Endodermal cell (in vitro differentiated cells): ENCODE data around the gene FOXN4. TPM values are rescaled to one million over a fixed set of nuclear protein-coding genes. Genes with fewer than 3 reads are reported as not detected.

Experiments
- DNase-seq: peaks from one replicate; pipeline ENCODE4 v3.0.0-alpha.2; 2017
- H3K27ac ChIP-seq: 2 replicates; pipeline ENCODE4 v1.5.1; 2013; ENCODE audit warnings: mild to moderate bottlenecking, low read depth, low read length, moderate library complexity
- H3K27me3 ChIP-seq: 2 replicates; pipeline ENCODE4 v1.6.1; 2013; ENCODE audit warnings: mild to moderate bottlenecking, low read length, moderate library complexity; ENCODE audit not compliant: insufficient read depth, control insufficient read depth, poor library complexity, severe bottlenecking
- H3K36me3 ChIP-seq: 2 replicates; pipeline ENCODE4 v1.7.0; 2013; ENCODE audit warnings: mild to moderate bottlenecking, low read length, moderate library complexity; ENCODE audit not compliant: control insufficient read depth, insufficient read depth
- H3K4me1 ChIP-seq: one replicate; pipeline ENCODE4 v1.7.0; 2013; ENCODE audit warnings: low read length; ENCODE audit not compliant: control insufficient read depth, insufficient read depth
- H3K4me3 ChIP-seq: 2 replicates; pipeline ENCODE4 v1.5.1; 2013; ENCODE audit warnings: mild to moderate bottlenecking, low read length, moderate library complexity
- H3K9ac ChIP-seq: 2 replicates; pipeline ENCODE4 v1.6.1; 2013; ENCODE audit warnings: mild to moderate bottlenecking, low read length, moderate library complexity; ENCODE audit not compliant: poor library complexity, severe bottlenecking; ENCODE audit errors: extremely low read depth
- H3K9me3 ChIP-seq: 2 replicates; pipeline ENCODE4 v1.6.1; 2013; ENCODE audit warnings: mild to moderate bottlenecking, low read length, moderate library complexity; ENCODE audit not compliant: control insufficient read depth
- H3K27ac Mint-ChIP-seq: 2 replicates; pipeline ENCODE4 v1.8.0; 2020; ENCODE audit warnings: mixed read lengths
- H3K27me3 Mint-ChIP-seq: 2 replicates; pipeline ENCODE4 v1.8.0; 2021; ENCODE audit warnings: mild to moderate bottlenecking, mixed read lengths; ENCODE audit not compliant: insufficient read depth
- H3K36me3 Mint-ChIP-seq: 2 replicates; pipeline ENCODE4 v1.8.0; 2020; ENCODE audit warnings: low read depth, mixed read lengths
- H3K4me1 Mint-ChIP-seq: 2 replicates; pipeline ENCODE4 v1.8.0; 2020; ENCODE audit warnings: mixed read lengths
- H3K4me3 Mint-ChIP-seq: 2 replicates; pipeline ENCODE4 v1.8.0; 2020; ENCODE audit warnings: mild to moderate bottlenecking, moderate library complexity, mixed read lengths
- H3K9me3 Mint-ChIP-seq: 2 replicates; pipeline ENCODE4 v1.8.0; 2020; ENCODE audit warnings: mild to moderate bottlenecking, mixed read lengths
- CTCF ChIP-seq: fragments of 200-600 bp; sonication (generic); conservative IDR thresholded peaks from 2 replicates; pipeline ENCODE4 v1.5.0; 2021; ENCODE audit warnings: antibody characterized with exemption, mild to moderate bottlenecking
- WGBS, 2 experiments: methylation state at CpG; one replicate each; pipeline versions ENCODE4 v1.1.5 to v1.1.7; 2013; ENCODE audit warnings: missing lambda C conversion rate in 2 of 2, mixed read lengths in 1 of 2; ENCODE audit not compliant: insufficient coverage in 1 of 2, insufficient read length in 1 of 2; 5-methylcytosine and 5-hydroxymethylcytosine counted together
- total RNA-seq, 2 donors: library from RNA; stranded (reverse); fragmentation: NEBNext Ultra II Directional in 1 of 2; extraction: Animal tissue kit (Norgen Biotek cat#: 25700) in 1 of 2; gene quantifications; 2 replicates in 1 of 2; 3 replicates in 1 of 2; pipeline ENCODE4 v1.2.1, GENCODE V29; 2021

The FOXN4 gene
- total RNA-seq, 2 donors from 2014 or later, result 0.20 to 0.55 TPM

GRCh38 chr12:109336593-109336992 is 27.5 kb upstream of the FOXN4 start:
- H3K27me3 Mint-ChIP-seq, result peaks cover 3% of the 10 kb centered on the region
- Histone ChIP-seq H3K36me3 (no peaks in the 10 kb centered on the region), H3K4me1 (no peaks in the 10 kb centered on the region), H3K27me3 (no peaks in the 10 kb centered on the region), H3K27ac (no peak overlapping the region), H3K4me3 (no peak overlapping the region), H3K9me3 (no peaks in the 10 kb centered on the region), H3K9ac (no peak overlapping the region)
- no peaks in the 10 kb centered on the region for H3K36me3 Mint-ChIP-seq
- no peak overlapping the region for H3K27ac Mint-ChIP-seq
- WGBS, 2 experiments, result 86% methylated on average over 1 of the region's 1 CpG; no CpG with 5 or more reads in 1 of the 2 experiments
- H3K9me3 Mint-ChIP-seq, result no peaks in the 10 kb centered on the region
- no peak for TF ChIP-seq CTCF
- DNase-seq, result no peak
- no peak overlapping the region for H3K4me3 Mint-ChIP-seq
- H3K4me1 Mint-ChIP-seq, result no peaks in the 10 kb centered on the region

GRCh38 chr12:109334887-109335286 is 25.8 kb upstream of the FOXN4 start:
- no peaks in the 10 kb centered on the region for H3K4me1 ChIP-seq
- no peak overlapping the region for H3K27ac ChIP-seq
- H3K36me3 ChIP-seq, result no peaks in the 10 kb centered on the region
- Mint-ChIP-seq H3K4me3 (no peak overlapping the region), H3K36me3 (no peaks in the 10 kb centered on the region), H3K27ac (no peak overlapping the region), H3K9me3 (no peaks in the 10 kb centered on the region), H3K4me1 (peaks cover 2% of the 10 kb centered on the region), H3K27me3 (peaks cover 3% of the 10 kb centered on the region)
- no CpG with 5 or more reads among the region's 2 CpGs for WGBS, 2 experiments
- TF ChIP-seq CTCF, result no peak
- H3K9me3 ChIP-seq, result no peaks in the 10 kb centered on the region
- H3K27me3 ChIP-seq, result no peaks in the 10 kb centered on the region
- DNase-seq, result no peak
- H3K9ac ChIP-seq, result no peak overlapping the region
- no peak overlapping the region for H3K4me3 ChIP-seq

GRCh38 chr12:109331301-109331952 is 22.3 kb upstream of the FOXN4 start:
- H3K27me3 Mint-ChIP-seq, result peaks cover 3% of the 10 kb centered on the region
- Histone ChIP-seq H3K27ac (no peak overlapping the region), H3K27me3 (no peaks in the 10 kb centered on the region), H3K4me3 (no peak overlapping the region), H3K9ac (no peak overlapping the region), H3K4me1 (no peaks in the 10 kb centered on the region), H3K9me3 (no peaks in the 10 kb centered on the region), H3K36me3 (no peaks in the 10 kb centered on the region)
- H3K9me3 Mint-ChIP-seq, result no peaks in the 10 kb centered on the region
- DNase-seq, result no peak
- H3K36me3 Mint-ChIP-seq, result no peaks in the 10 kb centered on the region
- H3K4me1 Mint-ChIP-seq, result peaks cover 2% of the 10 kb centered on the region
- TF ChIP-seq CTCF, result no peak
- H3K4me3 Mint-ChIP-seq, result no peak overlapping the region
- no peak overlapping the region for H3K27ac Mint-ChIP-seq
- WGBS, 2 experiments, result 58 to 85% methylated on average over 7 of the region's 7 CpGs
